Peyer's patch (tissue), 4 donors: Measurements from ENCODE around the gene UBAC1.

Experiments used
- POLR2A ChIP-seq, 2 donors: fragments of 450-650 bp; IDR thresholded peaks; one replicate each; pipeline ENCODE4 v1.5.1; 2017; ENCODE audit warnings: antibody characterized with exemption in 2 of 2, mild to moderate bottlenecking in 2 of 2, moderate library complexity in 2 of 2
- TF ChIP-seq, protein P1 (sequence below), 6 experiments: fragments of 450-650 bp in 4 of 6; fragments of 200-600 bp in 2 of 6; sonication (generic) in 1 of 6; IDR thresholded peaks; one replicate each; pipeline ENCODE4 v1.5.1; 2017 to 2019; ENCODE audit warnings: antibody characterized with exemption in 6 of 6, mild to moderate bottlenecking in 3 of 6, moderate library complexity in 1 of 6

DNA sequence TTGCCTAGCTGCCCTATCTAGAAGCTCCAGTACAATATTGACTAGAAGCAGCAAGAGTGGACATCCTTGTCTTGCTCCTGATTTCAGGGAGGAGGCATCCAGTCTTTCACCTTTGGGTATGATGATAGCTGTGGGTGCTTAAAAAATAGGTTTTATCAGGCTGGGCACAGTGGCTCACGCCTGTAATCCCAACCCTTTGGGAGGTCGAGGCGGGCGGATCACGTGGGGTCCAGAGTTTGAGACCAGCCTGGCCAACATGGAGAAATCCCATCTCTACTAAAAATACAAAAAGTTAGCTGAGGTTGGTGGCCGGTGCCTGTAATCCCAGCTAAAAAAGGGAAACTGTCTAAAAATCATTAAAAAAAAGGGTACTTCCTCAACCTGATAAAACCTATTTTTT lies 51.8 kb downstream of the UBAC1 start:
- TF ChIP-seq, protein P1, sequence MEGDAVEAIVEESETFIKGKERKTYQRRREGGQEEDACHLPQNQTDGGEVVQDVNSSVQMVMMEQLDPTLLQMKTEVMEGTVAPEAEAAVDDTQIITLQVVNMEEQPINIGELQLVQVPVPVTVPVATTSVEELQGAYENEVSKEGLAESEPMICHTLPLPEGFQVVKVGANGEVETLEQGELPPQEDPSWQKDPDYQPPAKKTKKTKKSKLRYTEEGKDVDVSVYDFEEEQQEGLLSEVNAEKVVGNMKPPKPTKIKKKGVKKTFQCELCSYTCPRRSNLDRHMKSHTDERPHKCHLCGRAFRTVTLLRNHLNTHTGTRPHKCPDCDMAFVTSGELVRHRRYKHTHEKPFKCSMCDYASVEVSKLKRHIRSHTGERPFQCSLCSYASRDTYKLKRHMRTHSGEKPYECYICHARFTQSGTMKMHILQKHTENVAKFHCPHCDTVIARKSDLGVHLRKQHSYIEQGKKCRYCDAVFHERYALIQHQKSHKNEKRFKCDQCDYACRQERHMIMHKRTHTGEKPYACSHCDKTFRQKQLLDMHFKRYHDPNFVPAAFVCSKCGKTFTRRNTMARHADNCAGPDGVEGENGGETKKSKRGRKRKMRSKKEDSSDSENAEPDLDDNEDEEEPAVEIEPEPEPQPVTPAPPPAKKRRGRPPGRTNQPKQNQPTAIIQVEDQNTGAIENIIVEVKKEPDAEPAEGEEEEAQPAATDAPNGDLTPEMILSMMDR (IDR thresholded peaks at IDR 0.05): no peak
- no peak for TF ChIP-seq POLR2A (IDR thresholded peaks at IDR 0.05)
